HG03103 (cell line): ENCODE data around the gene SMIM22.
A peak's percentile ranks its signal among the peaks of the same experiment; 100 is the strongest.

Experiments used
- ATAC-seq: cut with Tn5 transposase; IDR thresholded peaks from one replicate; pipeline ENCODE4 v1.9.1; 2021; ENCODE audit warnings: low read depth; ENCODE audit not compliant: unreplicated experiment

Gene SMIM22, protein sequence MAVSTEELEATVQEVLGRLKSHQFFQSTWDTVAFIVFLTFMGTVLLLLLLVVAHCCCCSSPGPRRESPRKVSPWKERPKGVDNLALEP

DNA sequence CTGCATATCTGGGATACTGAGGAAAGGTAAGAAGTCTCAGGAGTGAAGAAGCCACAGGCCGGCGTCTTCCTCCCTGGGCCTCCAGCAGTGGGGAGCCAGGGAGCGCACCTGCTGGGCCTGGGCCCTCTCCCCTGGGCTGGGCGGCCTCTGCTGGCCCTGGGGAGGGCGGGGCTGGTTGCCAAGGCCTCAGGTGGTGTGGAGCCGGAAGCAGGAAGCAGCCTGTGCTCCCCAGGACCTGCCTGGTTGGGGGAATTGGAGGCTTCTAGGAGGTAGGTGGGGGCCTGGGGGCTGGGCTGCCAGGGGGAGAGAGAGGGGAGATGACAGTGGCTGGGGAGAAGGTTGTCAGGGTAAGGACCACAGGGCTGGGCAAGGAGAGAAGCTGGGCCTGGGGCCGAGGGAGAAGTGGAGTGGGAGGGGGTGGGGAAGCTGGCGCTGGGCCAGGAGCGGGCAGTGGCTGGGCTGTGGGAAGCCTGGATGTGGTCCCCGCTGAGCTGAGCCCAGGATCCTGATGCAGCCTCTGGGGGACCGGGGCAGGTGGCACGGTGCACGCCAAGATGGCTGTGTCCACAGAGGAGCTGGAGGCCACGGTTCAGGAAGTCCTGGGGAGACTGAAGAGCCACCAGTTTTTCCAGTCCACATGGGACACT lies at the start of gene SMIM22:
Gene SMIM22 (plus strand): TSS at position 189 of the 647 bp plus-strand sequence. CDS start 366 bp downstream, at position 555.
- no peak for ATAC-seq

DNA sequence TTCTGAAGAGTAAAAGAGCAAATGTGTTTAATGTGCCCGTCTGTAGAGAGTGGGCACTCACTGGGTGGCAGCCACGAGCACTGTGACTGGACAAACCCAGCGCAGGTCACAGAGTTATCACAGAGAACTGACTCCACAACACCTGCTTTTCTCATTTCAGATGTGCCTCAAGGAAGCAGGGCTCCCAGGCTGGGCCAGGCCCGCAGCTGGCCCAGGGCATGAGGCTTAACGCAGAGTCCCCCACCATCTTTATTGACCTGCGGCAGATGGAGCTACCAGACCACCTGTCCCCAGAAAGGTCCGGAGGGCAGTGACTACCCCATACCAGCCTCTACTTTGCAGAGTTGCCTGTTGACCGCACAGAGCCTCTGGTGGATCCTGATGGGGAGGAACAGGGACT lies 49.0 kb upstream of the SMIM22 start:
- ATAC-seq = no peak

DNA sequence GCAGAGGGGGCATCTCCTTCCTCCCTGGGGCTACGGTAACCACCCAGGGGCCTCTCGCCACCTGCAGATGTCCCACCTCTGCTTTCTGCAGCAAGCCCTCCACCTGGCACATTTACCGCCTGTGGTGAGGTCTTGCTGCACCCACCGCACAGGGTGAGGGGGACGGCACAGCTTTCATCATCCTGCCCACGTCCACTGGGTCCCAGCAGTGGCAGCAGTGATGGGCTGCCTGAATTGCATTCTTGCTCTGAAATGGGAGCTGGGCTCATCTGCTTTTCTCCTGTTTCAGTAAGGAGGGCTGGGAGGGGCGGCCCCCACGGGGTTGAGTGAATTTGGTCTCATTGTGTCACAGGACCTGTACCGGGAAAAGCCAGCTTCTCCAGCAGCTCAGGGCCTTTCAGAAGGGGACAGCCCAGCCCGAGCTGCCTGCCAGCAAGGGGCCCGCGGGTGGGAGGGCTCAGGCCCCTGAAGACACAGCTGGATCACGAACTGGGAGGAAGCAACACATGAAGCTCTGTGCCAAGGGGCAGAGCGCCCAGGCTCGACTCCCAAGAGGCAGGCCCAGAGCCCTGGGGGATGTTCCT lies 48.1 kb upstream of the SMIM22 start:
- ATAC-seq = no peak

DNA sequence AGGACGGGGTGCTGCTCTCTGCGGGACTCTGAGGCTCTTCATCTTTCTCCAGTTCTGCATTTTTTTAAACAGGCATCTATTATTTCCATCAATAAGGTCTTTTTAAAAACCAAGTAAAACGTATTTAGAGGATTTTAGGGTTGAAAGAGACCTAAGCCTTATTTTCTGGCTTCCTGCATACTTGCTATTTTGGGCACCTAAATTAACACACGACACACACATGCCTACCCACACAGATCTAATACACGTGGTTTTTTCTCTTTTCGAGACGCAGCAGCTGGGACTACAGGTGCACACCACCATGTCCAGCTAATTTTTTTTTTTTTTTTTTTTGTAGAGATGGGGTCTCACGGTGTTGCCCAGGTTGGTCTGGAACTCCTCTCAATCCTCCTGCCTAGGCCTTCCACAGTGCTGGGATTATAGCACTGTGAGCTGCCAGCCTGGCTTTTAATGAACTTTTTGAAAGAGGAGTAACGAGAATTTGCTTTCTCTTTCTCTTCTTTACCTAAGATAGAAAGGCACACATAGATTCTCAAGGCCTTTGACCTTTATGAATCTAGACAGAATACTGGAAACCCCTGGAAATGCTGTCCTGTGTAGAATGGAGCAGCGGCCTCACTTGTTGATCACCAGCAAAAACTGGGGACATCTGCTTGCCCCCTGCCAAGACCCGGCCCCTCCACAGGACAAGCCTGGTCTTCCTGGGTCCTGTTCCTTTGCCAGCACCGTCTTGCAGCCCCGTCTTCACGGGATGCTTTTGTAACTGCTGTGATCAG lies 47.1 kb upstream of the SMIM22 start:
- no peak for ATAC-seq

DNA sequence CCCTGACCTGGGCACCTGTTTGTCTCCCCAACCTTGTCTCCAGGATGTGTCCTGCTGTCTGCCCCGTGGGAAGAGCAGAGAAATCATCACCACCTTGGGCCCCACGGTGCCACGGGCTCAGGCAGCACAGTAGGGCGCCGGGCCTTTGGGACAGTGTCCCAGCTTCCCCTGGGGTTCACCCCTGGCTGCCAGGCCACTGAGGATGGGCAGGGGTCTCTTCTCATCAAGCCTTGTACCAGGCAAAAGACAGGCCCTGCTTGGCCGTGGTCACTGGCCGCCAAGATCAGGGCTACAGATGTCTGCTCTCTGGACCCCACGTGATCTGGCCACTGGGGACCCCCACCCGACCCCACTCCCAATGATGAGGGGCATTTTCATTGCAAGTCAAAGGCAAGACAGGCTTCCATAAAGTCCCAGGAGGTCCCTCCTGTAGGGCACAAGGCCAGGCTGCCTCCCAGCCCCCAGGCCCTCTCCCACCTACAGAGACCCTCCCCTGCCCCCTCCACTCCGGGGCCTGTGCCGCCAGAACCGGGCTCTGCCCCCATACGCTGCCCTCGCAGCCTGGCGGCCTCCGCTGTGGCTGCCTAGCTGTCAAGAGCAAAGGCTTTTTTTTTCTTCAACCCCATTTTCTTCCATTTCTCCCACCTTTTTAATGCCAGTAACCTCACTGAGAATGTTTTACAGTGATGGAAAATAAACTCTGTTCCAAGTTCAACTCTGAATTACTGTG lies 46.3 kb upstream of the SMIM22 start:
- no peak for ATAC-seq

DNA sequence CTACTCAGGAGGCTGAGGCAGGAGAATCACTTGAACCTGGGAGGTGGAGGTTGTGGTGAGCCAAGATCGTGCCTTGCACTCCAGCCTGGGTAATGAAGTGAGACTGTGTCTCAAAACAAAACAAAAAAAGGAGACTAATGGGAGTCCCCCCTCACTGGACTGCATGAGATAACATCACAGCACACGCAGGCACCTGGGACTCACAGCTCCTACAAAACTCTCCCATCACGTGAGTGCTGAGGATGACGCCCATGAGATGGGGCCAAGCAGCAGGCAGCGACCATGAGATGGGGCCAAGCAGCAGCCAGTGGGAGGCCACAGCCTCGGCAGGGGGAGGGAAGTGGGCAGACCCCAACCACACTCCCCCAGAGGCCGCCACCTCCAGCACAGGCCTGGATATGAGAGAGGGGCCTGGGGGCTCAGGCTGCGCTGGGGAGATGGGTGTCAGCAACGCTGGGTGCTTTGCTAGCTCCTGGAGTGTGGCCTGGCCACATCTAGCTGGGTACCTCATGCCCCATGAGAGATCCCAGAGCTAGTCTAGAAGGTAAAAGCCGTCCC lies 45.4 kb upstream of the SMIM22 start:
- ATAC-seq = no peak

DNA sequence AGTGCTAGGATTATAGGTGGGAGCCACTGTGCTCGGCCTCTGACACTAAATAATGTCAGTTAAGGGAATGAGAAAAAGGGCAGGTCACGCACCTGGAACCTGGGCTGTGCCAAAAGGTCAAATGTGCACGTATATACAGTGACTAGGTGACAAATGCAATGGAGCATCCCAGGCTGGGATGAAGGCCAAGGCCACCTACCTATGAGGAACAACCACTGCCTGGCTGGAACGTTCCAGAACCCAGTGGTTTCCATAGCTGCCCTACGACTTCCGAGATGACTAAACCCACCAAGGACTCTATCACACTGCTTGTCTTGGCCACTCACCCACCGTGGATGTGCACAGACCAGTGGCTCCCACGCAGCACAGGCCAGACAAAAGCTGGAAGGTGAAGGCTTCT lies 44.3 kb upstream of the SMIM22 start:
- ATAC-seq = no peak

DNA sequence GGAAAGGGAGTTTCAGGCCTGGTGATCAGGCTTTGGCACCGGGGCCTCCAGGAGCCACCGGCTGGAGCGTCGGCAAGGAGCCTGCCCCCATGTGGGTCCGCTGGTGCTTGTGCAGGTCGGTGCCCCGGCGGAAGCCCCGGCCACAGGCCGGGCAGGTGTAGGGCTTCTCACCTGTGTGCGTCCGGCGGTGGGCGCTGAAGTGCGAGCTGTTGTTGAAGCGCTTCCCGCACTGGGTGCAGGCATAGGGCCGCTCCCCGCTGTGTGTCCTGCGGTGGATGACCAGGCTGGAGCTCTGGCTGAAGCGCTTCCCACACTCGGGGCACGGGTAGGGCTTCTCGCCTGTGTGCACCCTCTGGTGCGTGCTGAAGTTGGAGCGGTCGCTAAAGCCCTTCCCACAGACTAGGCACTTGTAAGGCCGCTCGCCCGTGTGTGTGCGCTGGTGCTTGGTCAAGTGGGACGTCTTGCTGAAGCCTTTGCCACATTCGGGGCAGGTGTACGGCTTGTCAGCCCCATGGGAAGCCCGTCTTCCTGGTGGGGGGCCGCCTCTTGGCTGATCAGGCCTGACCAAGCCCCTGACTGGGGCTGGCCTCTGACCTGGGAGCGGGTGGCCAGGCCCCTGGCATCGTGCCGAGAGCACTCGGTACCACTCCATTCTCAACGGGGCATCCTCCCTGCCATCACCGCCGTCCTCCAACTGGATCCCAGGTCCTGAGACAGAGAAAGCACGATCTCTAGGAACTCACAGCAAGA lies 42.6 kb upstream of the SMIM22 start:
- no peak for ATAC-seq

DNA sequence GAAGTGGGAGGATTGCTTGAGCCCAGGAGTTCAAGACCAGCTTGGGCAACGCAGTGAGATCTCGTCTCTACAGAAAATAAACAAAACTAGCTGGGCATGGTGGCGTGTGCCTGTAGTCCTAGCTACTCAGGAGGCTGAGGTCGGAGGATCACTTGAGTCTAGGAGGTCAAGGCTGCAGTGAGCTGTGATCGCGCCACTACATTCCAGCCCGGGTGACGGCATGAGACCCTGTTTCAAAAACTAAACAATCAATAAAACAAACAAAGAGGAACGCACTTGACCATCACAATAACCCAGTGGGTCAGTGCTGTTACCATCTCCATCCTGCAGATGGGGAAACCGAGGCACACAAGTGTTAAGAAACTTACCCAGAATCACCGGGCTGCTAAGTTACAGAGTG lies 41.9 kb upstream of the SMIM22 start:
- ATAC-seq = no peak

DNA sequence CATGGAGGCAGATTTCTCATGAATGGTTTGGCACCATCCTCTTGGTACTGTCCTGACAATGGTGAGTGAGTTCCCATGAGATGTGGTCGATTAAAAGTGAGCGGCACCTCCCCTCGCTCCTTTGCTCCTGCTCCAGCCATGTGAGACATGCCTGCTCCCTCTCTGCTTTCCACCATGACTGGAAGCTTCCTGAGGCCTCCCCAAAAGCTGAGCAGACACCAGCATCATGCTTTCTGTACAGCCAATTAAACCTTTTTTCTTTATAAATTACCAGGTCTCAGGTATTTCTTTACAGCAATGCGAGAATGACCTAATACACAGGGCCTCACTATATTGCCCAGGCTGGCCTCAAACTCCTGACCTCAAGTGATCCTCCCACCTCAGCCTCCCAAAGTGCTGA lies 40.3 kb upstream of the SMIM22 start:
- ATAC-seq = no peak

DNA sequence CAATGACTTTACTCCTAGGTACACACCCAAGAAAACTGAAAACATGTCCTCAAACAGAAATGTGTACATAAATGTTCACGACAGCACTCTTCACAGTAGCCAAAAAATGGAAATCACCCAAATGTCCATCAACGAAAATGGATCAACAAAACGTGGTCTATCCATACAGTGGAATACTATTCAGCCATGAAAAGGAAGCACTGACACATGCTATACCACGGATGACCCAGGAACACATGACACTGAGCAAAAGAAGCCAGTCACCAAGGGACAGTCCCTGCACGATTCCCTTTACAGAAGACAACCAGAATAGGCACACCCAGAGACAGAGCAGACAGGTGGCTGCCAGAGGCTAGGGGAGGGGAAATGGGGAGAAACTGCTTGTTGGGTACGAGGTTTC lies 39.5 kb upstream of the SMIM22 start:
- ATAC-seq = no peak

DNA sequence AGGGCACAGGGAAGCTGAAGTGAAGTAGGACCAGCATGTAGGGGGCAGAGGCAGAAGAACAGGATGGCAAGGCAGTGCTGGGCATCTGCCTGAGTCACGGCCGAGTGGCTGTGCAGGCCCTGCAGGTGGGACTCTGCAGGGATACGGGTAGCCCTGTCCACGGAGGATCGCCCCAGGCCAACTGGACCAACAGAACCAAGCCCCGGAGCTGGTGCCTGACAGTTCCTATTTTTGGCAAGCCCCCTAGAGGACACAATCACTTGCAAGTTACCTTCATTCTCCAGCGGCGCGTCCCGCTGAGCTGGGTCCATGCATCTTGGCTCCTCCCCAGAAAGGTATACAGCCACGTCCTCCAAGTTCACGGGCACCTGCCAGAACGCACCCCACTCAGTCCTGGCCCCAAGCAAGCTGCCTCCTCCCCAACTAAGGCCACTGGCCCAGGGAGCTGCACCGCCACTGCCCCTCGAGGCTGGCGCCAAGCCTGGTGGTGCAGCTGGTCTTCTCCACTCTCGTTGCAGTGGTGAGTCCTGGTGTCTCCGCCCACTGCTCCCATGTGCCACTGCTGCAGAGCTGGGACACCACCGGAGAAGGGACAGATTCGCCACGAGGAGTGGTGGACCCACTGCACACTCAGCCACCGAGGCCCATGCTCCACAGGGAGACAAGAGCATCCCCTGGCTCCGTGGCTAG lies 34.8 kb upstream of the SMIM22 start:
- no peak for ATAC-seq

DNA sequence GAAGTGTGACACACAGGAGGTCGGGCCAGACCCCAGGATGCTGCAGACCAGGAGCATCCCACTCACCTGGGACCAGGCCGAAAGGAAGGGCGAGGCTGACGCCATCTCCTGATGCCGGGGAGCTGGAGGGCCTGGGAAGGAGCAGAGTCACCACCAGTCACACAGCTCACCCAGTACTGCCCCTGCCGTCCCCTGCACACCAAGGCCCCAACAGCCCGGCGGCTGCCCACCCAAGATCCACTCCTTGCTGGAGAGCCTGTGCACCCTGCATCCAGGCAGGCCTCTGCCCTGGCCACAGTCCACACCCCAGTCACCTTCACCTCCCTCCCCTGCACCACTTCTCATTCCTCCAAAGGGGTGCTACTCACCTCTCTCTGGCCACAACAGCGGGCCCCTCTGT lies 33.0 kb upstream of the SMIM22 start:
- no peak for ATAC-seq

DNA sequence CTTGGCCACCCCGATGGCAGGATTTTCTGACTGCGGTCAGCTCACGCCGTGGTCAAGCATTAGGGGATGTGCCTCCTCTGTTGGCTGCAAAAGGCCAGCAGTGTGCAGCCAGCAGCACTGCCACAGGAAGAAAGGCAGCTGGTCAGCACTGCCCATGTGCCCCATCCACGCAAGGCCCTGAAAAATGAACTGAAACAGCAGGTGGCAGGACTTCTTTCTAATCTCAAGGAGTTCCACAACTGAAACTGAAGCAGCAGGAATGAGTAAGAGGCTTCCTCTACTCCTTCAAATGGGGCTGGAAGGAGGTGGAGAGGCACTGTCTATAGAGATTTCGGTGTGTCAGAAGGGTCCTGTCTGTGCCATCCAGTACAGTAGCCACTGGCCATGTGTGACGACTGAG lies 31.4 kb upstream of the SMIM22 start:
- no peak for ATAC-seq

DNA sequence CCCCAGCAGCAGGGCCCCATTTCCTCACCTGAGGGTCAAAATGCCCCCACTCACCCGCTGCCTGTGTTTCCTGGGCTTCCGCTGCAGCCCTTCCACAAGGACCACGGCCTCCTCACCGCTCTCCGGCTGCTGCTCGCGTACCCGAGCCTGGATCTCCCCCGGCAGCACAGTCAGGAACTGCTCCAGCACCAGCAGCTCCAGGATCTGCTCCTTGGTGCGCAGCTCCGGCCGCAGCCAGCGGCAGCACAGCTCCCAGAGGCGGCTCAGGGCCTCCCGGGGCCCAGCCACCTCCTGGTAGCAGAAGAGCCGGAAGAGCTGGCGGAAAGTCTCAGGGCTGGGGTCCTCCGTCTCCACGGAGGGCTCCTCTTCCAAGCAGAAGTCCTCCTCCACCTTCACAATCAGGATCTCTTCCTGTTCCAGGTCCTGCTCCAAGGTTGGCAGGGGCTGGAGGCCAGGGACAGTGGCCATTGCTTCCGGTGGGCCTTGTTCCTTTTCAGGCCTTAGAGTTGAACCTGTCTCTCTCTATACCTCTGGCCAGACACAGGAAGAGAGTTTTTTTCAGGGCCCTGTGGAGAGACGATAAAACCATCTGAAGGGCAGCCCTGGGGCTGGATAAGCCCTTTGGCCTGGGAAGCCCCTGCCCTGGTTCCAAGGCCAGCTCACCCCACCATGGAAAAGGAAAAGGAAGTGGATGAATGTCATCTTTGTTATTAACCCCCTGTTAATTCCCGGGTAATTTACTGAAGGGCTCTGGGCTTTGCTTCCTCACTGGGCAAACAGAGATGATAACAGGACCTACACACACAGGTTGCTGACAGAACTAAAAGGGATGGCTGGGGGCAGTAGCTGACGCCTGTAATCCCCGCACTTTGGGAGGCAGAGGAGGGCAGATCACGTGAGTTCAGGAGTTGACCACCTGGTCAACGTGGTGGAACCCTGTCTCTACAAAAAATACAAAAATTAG lies 29.4 kb upstream of the SMIM22 start:
- ATAC-seq = no peak

DNA sequence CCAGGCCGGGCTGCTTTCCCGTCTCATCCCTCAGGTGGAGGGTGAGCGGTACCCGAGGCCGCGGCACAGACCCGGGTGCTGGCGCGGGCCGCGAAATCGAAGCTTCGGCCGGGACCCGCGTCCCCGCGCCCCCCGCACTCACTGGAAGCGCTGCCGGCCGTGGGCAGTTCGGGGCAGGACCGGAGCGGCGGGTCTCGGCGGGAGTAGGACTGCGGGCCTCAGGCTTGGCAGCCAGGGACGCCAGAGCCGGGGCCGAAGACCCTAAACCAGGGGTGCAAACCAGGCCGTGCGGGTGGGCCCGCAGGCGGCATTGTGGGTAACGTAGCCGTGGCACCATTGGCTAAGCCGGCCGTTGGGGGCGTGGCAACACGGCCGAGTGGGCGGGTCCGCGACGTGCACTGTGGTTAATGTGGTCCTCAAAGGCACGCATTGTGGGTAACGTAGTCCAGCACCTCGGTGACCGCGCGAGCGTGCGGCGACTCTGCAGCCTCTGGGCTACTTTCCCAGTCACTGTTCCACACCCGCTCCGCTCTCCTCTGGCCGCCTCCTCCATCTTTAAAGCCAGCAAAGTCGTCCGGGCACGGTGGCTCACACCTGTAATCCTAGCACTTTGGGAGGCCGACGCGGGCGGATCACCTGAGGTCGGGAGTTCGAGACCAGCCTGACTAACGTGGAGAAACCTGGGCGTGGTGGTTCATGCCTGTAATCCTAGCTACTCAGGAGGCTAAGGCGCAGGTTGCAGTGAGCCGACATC lies 28.1 kb upstream of the SMIM22 start, which contains the start of gene ZNF500:
Gene ZNF500 (minus strand): TSS at position 288 of the 754 bp plus-strand sequence. CDS start 1,184 bp downstream, outside the sequence.
- peak; percentile 77 for ATAC-seq

DNA sequence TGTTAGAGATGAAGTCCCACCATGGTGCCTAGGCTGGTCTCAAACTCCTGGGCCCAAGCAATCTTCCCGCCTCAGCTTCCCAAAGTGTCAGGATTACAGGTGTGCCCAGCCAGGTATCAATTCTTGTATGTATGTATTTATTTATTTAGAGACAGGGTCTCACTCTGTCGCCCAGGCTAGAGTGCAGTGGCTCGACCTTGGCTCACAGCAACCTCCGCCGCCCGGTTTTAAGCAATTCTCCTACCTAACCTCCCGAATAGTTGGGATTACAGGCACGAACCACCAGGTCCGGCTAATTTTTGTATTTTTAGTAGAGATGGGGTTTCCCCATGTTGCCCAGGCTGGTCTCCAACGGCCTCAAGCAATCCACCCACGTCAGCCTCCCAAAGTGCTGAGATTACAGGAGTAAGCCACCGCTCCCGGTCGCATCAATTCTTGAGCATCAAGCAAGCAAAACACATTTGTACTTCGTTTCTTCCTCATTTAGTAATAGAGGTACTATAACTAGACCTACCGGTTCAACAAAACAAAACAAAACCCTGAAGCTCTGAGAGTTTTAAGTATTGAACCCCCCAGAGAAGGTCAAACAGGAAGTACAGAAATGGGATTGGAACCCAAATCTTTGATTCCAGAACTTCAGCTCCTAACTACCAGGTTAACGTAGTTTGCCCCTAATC lies 27.2 kb upstream of the SMIM22 start:
- no peak for ATAC-seq
